GM19455 (cell line): Measurements from ENCODE around the gene RGS8.

Experiments used
- ATAC-seq: cut with Tn5 transposase; IDR thresholded peaks from one replicate; pipeline ENCODE4 v1.9.1; 2021; ENCODE audit not compliant: unreplicated experiment

RGS8 gene, protein sequence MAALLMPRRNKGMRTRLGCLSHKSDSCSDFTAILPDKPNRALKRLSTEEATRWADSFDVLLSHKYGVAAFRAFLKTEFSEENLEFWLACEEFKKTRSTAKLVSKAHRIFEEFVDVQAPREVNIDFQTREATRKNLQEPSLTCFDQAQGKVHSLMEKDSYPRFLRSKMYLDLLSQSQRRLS

GRCh38 chr1:182684116-182684828, at the start of gene RGS8:
Gene RGS8 (minus strand): TSS chr1:182684587. CDS start chr1:182669649, 14,938 bp downstream.
- ATAC-seq: no peak

- no peak for ATAC-seq
Observed at GRCh38 chr1:182731852-182732575, 47.6 kb upstream of the RGS8 start.

DNA sequence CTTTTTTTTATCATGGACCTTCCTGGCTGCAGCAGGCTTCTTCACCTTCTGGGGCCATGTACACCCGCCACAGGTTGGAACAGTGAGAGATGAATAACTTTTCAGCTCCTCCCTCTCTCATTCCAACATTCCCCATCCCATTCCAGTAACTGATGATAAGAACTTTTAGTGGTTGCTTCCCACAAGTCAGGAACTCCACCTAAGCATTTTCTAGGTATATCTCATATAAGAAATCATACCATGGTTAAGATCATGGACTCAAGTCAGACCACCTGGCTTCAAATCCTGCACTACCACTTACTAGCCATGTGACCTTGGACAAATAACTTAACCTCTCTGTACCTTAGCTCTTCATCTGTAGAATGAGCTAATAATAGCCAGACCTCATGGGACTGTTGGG, 42.5 kb upstream of the RGS8 start:
- ATAC-seq: no peak

DNA sequence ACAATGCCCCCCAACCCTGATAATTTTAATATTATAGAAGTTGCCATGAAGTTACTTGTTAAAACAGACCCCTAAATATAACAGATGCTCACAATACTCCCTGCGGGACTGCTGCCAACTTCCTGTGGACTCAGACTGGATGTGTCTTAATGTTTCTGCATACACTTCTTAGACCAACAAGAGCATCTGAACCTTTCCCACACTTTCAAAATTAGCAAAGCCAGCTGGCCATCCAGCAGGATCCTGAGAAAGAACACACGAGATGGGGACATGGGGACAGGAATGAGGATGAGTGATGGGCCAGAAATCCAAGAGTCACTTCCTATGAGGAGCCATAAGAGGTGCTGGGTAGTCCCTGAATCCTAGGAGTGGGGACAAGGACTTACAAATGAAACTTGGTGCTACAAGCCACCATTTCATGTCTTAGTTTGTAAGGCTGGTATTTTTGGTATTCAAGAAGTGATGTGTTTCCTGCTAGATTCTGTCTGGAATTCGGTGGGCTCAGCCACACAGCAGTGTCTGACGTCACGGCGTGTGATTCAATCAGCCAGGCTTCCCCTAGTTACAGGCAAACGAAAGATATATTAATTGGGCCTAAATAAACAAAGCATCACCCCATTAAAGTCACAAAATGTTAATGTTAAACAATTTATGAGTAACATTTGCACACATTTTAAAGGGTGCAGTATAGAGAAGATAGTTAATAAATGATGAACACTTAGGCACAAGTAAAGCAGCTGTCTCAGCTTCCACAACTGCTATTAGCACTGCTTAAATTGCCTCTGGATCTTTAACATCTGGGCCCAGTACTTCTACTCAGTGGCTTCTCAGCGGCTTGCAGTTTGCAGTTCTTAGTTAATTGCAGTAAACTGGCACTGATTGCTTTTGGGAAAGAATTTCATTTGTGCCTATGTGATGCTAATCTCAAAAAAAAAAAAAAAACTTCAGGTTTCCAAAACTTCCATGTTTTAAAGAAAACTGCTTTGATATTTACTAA, 41.2 kb upstream of the RGS8 start:
- no peak for ATAC-seq

- no peak for ATAC-seq
Observed at GRCh38 chr1:182724215-182724614, 39.8 kb upstream of the RGS8 start.

DNA sequence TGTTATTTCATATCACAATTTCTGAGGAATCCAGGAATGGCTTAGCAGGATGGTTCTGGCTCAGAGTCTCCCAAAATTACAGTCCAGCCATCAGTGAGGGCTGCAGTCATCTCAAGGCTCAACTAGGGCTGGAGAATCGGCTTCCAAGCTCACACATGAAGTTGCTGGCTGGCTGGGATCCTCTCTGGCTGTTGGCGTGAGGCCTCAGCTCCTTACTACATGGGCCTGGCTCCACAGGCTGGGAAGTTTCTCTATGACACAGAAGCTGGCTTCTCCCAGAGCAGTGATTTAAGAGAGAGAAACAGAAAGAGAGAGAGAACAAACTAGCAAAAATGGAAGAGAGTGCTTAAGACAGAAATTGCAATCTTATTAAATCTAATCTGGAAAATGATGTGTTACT, 38.8 kb upstream of the RGS8 start:
- ATAC-seq: no peak

- no peak for ATAC-seq
Observed at GRCh38 chr1:182721525-182721924, 37.1 kb upstream of the RGS8 start.

DNA sequence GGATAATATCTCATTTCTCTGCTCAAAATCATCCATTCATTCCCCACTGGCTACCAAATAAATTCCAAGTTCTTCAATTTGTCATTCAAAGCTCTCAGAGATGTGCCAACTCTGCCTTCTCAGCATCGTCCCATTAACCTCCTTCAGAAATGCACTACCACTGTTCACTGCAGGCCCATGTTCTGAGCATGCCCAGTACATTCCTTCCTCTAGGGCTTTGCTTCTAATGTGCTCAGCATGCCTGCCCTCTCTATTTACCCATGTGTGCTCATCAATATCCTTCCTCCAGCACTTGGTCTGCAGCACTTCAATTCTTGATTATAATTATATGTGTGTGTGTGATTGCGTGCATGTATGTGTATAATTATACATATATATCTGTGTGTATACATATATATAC, 36.1 kb upstream of the RGS8 start:
- no peak for ATAC-seq

- no peak for ATAC-seq
Observed at GRCh38 chr1:182719553-182719952, 35.2 kb upstream of the RGS8 start.

- no peak for ATAC-seq
Observed at GRCh38 chr1:182718311-182718710, 33.9 kb upstream of the RGS8 start.

- ATAC-seq: no peak
Observed at GRCh38 chr1:182716740-182717720, 32.6 kb upstream of the RGS8 start.

- no peak for ATAC-seq
Observed at GRCh38 chr1:182715531-182715930, 31.1 kb upstream of the RGS8 start.

DNA sequence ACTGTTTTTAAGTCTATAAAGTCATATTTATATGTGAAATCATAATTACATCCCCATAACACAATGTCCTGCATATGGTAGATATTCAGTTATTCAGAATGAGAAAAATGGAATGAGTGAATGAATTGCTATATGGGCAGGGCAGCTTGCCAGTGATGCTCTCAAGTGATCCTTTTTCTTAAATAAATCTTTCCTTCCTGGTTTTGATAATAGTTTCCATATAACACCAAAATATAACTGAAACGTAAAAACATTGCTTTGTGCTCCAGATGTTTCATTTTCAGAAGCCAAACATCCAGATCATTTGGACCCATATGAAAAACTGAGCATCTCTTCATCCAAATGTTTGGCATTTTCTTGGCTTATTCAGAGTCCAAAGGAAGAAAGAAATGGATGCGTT, 30.2 kb upstream of the RGS8 start:
- no peak for ATAC-seq

DNA sequence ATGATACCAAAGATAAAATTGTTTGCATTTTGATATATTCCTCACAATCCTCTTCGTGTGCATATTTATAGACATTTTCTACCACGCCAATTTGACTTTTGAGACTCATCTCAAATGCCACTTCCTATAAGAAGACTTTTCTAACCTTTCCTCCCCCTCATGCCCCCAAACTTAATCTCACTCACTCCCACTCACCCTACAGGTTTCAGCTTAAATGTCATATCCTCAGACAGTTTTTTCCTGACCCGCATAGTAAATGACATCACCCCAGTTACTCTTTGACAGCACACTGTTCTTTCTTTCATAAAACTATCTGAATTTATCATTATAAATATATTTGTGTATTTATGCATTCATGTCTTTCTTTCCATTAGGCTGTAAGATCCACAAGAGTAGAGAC, 29.6 kb upstream of the RGS8 start:
- no peak for ATAC-seq

DNA sequence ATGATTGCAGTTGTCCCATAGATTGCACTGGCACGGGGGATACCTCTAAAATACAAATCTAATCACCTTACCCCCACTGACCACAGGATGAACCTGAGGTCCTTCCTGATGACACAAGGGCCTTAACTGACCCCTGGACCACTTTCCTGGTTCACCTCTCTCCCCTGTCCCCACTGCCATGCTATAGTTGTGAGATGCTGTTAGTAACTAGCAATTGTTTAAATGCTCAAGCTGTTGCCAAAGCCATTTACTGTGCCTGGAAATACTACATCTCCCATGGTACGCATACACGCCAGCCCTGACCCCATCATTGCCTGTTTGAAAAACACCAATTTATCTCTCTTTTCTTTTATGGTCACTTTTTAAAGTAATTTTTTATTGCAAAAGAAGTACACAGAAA, 29.1 kb upstream of the RGS8 start:
- no peak for ATAC-seq

DNA sequence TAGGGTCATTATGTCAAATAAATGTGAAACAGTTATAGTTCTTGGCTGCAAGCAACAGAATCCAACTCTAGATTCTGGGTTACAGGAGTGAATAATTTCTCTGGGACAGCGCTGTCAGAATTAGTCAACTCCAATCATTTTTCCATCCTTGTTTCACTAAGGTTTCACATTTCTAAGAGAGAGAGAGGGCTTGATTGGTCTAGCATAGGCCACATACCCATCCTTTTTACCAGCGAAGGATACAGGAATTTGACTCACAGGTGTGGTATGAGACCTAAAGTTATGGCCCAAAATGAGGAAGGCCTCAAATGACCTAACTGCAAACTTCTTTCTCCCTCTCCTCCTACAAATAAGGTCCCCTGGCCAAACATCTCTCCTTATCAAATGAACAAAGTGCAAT, 25.5 kb upstream of the RGS8 start:
- no peak for ATAC-seq

GRCh38 chr1:182709225-182709764, 24.9 kb upstream of the RGS8 start:
- no peak for ATAC-seq

GRCh38 chr1:182707122-182707521, 22.7 kb upstream of the RGS8 start:
- no peak for ATAC-seq

DNA sequence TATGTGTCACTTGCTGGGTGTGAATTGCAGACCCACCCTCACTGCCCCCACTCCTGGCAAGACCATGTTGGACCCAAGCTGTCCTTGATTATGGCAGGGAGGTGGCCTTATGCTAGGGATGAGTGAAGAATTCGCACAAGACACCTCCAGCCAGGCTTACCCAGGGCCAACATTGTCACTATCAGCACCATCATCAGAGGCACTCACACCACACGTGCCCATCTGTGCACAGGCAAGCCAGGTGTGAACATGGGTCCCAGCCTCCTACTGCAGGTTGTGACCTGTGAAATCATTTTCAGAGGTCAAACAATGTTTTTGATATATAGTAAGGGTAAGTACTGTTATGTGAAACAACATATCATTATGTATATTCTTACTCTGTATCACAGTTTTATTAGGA, 20.3 kb upstream of the RGS8 start:
- ATAC-seq: no peak

DNA sequence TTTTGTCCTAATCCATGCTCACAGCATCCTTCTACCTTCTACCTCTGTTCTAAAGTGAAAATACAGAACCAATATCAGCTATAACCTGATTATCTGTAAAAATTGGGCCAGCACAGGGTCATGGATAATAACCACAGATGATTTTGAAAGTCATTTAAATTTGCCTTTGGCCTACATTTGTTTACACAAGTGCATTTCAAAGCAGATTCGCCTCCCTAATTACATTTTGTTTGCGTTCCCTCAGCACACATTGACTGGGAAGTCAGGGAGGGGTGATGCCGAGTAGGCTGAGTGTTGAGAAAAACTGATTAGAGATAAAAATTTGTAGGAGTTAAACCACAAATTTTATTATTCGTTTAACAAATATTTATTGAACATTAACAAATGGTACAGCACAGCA, 19.2 kb upstream of the RGS8 start:
- ATAC-seq: no peak
